Umbilical cord (tissue), 2 donors: ENCODE data around the gene STK32C. TPM values are rescaled to one million over a fixed set of nuclear protein-coding genes. Genes with fewer than 3 reads are reported as not detected.
A peak's percentile ranks its signal among the peaks of the same experiment; 100 is the strongest.

Experiments
- DNase-seq: peaks from one replicate; pipeline ENCODE4 v3.0.0-alpha.2; 2015; ENCODE audit warnings: low spot score
- total RNA-seq: library from RNA; depleted of rRNA; stranded (reverse); fragments of >200 nt; gene quantifications from one replicate; pipeline ENCODE4 v1.2.3, GENCODE V29; 2014; ENCODE audit warnings: low replicate concordance; ENCODE audit not compliant: insufficient read depth

STK32C gene
- total RNA-seq, result not detected

GRCh38 chr10:132307823-132308586 lies at the start of gene STK32C:
Gene STK32C, minus strand, starts transcription at chr10:132307950. Its CDS starts 117 bp downstream, at chr10:132307833.
- DNase-seq, result peak; percentile 87

GRCh38 chr10:132356621-132357195 lies 49.0 kb upstream of the STK32C start:
- no peak for DNase-seq

GRCh38 chr10:132355754-132356153 lies 48.0 kb upstream of the STK32C start:
- DNase-seq, result no peak

GRCh38 chr10:132355297-132355696 lies 47.5 kb upstream of the STK32C start:
- no peak for DNase-seq

GRCh38 chr10:132354356-132355094 lies 46.8 kb upstream of the STK32C start:
- no peak for DNase-seq

GRCh38 chr10:132353456-132354355 lies 46.0 kb upstream of the STK32C start:
- DNase-seq, result no peak

GRCh38 chr10:132352462-132353308 lies 44.9 kb upstream of the STK32C start:
- DNase-seq, result peak; percentile 25

GRCh38 chr10:132351611-132352010 lies 43.9 kb upstream of the STK32C start:
- DNase-seq, result no peak

- DNase-seq, result no peak
Measured at GRCh38 chr10:132350946-132351345, 43.2 kb upstream of the STK32C start.

GRCh38 chr10:132350391-132350790 lies 42.6 kb upstream of the STK32C start:
- no peak for DNase-seq

- no peak for DNase-seq
Measured at GRCh38 chr10:132349766-132350165, 42.0 kb upstream of the STK32C start.

- DNase-seq, result no peak
Measured at GRCh38 chr10:132347931-132348267, 40.1 kb upstream of the STK32C start.

GRCh38 chr10:132347211-132347930 lies 39.6 kb upstream of the STK32C start:
- DNase-seq, result no peak

GRCh38 chr10:132346806-132347205 lies 39.1 kb upstream of the STK32C start:
- DNase-seq, result no peak

GRCh38 chr10:132345345-132345744 lies 37.6 kb upstream of the STK32C start:
- DNase-seq, result no peak

- no peak for DNase-seq
Measured at GRCh38 chr10:132344386-132344785, 36.6 kb upstream of the STK32C start.

- no peak for DNase-seq
Measured at GRCh38 chr10:132342553-132342952, 34.8 kb upstream of the STK32C start.

- no peak for DNase-seq
Measured at GRCh38 chr10:132341781-132342180, 34.0 kb upstream of the STK32C start.

GRCh38 chr10:132341017-132341416 lies 33.3 kb upstream of the STK32C start:
- no peak for DNase-seq

GRCh38 chr10:132339276-132339675 lies 31.5 kb upstream of the STK32C start:
- no peak for DNase-seq
